Endothelial cell of umbilical vein (primary cell): Measurements from ENCODE around the gene ETNK2. TPM values are rescaled to one million over a fixed set of nuclear protein-coding genes. Genes with fewer than 3 reads are reported as not detected.

Experiments
- BruUV-seq: library from RNA; stranded (reverse); fragments of 400-500 nt; replicated peaks from 2 replicates; lab custom pipeline; 2021; lab: Mats Ljungman, UMichigan
- CTCF ChIA-PET: fragments of 300-600, 350-600 bp; sonication (Branson Sonifier 250); formaldehyde crosslinking; loops from one replicate; lab custom pipeline; 2021; ENCODE audit warnings: antibody characterized with exemption, inconsistent platforms; lab: Charles Lee
- POLR2A ChIA-PET: fragments of 300-600, 350-600 bp; sonication (Branson Sonifier 250); formaldehyde crosslinking; loops from one replicate; lab custom pipeline; 2021; ENCODE audit warnings: antibody characterized with exemption, inconsistent platforms; lab: Charles Lee
- DNase-seq: peaks from one replicate; pipeline ENCODE4 v3.0.0-alpha.2; 2011; ENCODE audit warnings: low read depth, low spot score
- FAIRE-seq: peaks from 2 replicates; lab custom pipeline; 2011; peaks lifted over from hg19 to GRCh38; lab: Jason Lieb, UNC
- H2AFZ ChIP-seq: 2 replicates; pipeline ENCODE4 v1.6.0; 2012; ENCODE audit warnings: low read depth, low read length, control low read depth, inconsistent platforms
- H3K27ac ChIP-seq: 2 replicates; pipeline ENCODE4 v1.5.1; 2011; ENCODE audit warnings: low read depth, mild to moderate bottlenecking, control low read depth, low read length, moderate library complexity; ENCODE audit not compliant: insufficient read depth
- H3K27me3 ChIP-seq, 2 experiments: 2 replicates each; pipeline versions ENCODE4 v1.6.0 to v1.6.1; 2011; ENCODE audit warnings: low read length in 2 of 2, mixed read lengths in 1 of 2; ENCODE audit not compliant: control insufficient read depth in 2 of 2, insufficient read depth in 2 of 2
- H3K36me3 ChIP-seq, 2 experiments: 2 replicates in 1 of 2; 3 replicates in 1 of 2; pipeline ENCODE4 v1.5.1; 2011; ENCODE audit warnings: low read length in 2 of 2, mild to moderate bottlenecking in 1 of 2, moderate library complexity in 1 of 2; ENCODE audit not compliant: control insufficient read depth in 2 of 2, insufficient read depth in 2 of 2; ENCODE audit errors: extremely low read depth in 1 of 2
- H3K4me1 ChIP-seq: 3 replicates; pipeline ENCODE4 v1.5.1; 2011; ENCODE audit warnings: mild to moderate bottlenecking, low read length; ENCODE audit not compliant: control insufficient read depth, insufficient read depth; ENCODE audit errors: extremely low read depth
- H3K4me2 ChIP-seq: 2 replicates; pipeline ENCODE4 v1.6.1; 2011; ENCODE audit warnings: low read length, control low read depth, mixed read lengths; ENCODE audit not compliant: insufficient read depth
- H3K4me3 ChIP-seq, 3 experiments: fragments of 200-600 bp in 1 of 3; sonication (generic), shearing (Covaris generic) in 1 of 3; replicated peaks in 1 of 3; 2 replicates each; pipeline ENCODE4 v1.5.1; 2011 to 2016; ENCODE audit warnings: control low read depth in 3 of 3, low read length in 3 of 3, mild to moderate bottlenecking in 2 of 3, inconsistent platforms in 1 of 3, low read depth in 1 of 3, moderate library complexity in 1 of 3; ENCODE audit not compliant: insufficient read depth in 1 of 3
- H3K79me2 ChIP-seq: 2 replicates; pipeline ENCODE4 v1.6.0; 2012; ENCODE audit warnings: low read length, inconsistent platforms; ENCODE audit not compliant: control insufficient read depth, insufficient read depth
- H3K9ac ChIP-seq: replicated peaks from 2 replicates; pipeline ENCODE3; 2011; ENCODE audit warnings: low read length, control low read depth; ENCODE audit not compliant: insufficient read depth; ENCODE audit errors: extremely low read depth
- H3K9me1 ChIP-seq: replicated peaks from 3 replicates; pipeline ENCODE4 v1.6.0; 2011; ENCODE audit warnings: mild to moderate bottlenecking, low read length; ENCODE audit not compliant: control insufficient read depth, insufficient read depth; ENCODE audit errors: extremely low read depth
- H3K9me3 ChIP-seq: replicated peaks from 2 replicates; pipeline ENCODE4 v1.5.1; 2012; ENCODE audit warnings: low read length, inconsistent platforms; ENCODE audit not compliant: control insufficient read depth, insufficient read depth
- H4K20me1 ChIP-seq: replicated peaks from 2 replicates; pipeline ENCODE3; 2011; ENCODE audit warnings: mild to moderate bottlenecking, low read length; ENCODE audit not compliant: control insufficient read depth, insufficient read depth; ENCODE audit errors: extremely low read depth
- FOS ChIP-seq: IDR thresholded peaks from 2 replicates; pipeline ENCODE4 v1.6.1; 2011; ENCODE audit warnings: mild to moderate bottlenecking, low read length, moderate library complexity, borderline replicate concordance; ENCODE audit not compliant: insufficient read depth
- POLR2AphosphoS5 ChIP-seq: IDR thresholded peaks from 2 replicates; pipeline ENCODE4 v1.6.1; 2012; ENCODE audit warnings: low read depth, mild to moderate bottlenecking, control low read depth, low read length, moderate library complexity; ENCODE audit not compliant: insufficient read depth
- dilution Hi-C: fragments of 300-500 bp; cut with MboI; formaldehyde crosslinking; loops from one replicate; pipeline ENCODE4 v1.15.0; 2019; ENCODE audit warnings: low sequenced_read_pairs; ENCODE audit not compliant: extremely low pct_ligation_motif_present
- intact Hi-C: fragments of 100-400 bp; cut with micrococcal nuclease; formaldehyde crosslinking; loops from one replicate; pipeline ENCODE4 v1.10.0; 2022
- polyA plus RNA-seq, 4 experiments: library from polyadenylated mRNA; depleted of rRNA in 3 of 4; stranded (reverse) in 3 of 4; unstranded in 1 of 4; fragments of >200 nt; gene quantifications; 2 replicates each; pipeline versions ENCODE4 v1.2.1 to v1.2.3, GENCODE V29; 2011 to 2012; ENCODE audit warnings: missing spikeins in 1 of 4
- total RNA-seq: library from RNA; stranded (reverse); gene quantifications from 2 replicates; pipeline ENCODE4 v1.2.3, GENCODE V29; 2021

Gene ETNK2
- total and polyA plus RNA-seq, 2 donors (not counting 3 experiments of a cell fraction or from before 2014, with no cell fraction given) = 13.5 to 27.5 TPM

GRCh38 chr1:204081164-204081790 is 70.6 kb downstream of the ETNK2 start:
- intact Hi-C loops (no loop called here), dilution Hi-C loops (no loop called here)
- ChIA-PET CTCF (interaction anchor here (0.9 to 1.6 kb wide), 3 partner anchors 29 to 210 kb away, joined by 3 to 14 read pairs (median 3); no protein-coding TSS in a partner anchor), POLR2A (no interaction called here)
- no peak for TF ChIP-seq POLR2AphosphoS5
- TF ChIP-seq FOS = no peak
- Histone ChIP-seq H3K4me1 (peaks cover 22% of the 10 kb centered on the region), H3K36me3 (no peaks in the 10 kb centered on the region), H4K20me1 (no peaks in the 10 kb centered on the region), H3K4me2 (no peak overlapping the region), H3K27me3 (no peaks in the 10 kb centered on the region), H3K4me3 (no peak overlapping the region), H3K9me3 (no peaks in the 10 kb centered on the region), H3K9ac (no peak overlapping the region), H3K9me1 (no peaks in the 10 kb centered on the region), H3K79me2 (peaks cover 39% of the 10 kb centered on the region), H2AFZ (no peak overlapping the region), H3K27ac (no peak overlapping the region)
- no peak for FAIRE-seq
- BruUV-seq = no TSS peak
- DNase-seq = no peak

Other genes with a start within 250 kb of the ETNK2 start
- gene SOX13, start 78.9 kb downstream of the ETNK2 start, total RNA-seq = 38.0 and 40.8 TPM in 2 replicates
- 50.4 and 57.7 TPM in 2 replicates for gene SOX13, start 78.9 kb downstream of the ETNK2 start, polyA plus RNA-seq
- gene REN, start 14.3 kb upstream of the ETNK2 start, total RNA-seq = not detected in 2 replicates
- 0.11 TPM in 1 of 2 replicates, not detected in the other for gene REN, start 14.3 kb upstream of the ETNK2 start, polyA plus RNA-seq
- gene KISS1, start 44.4 kb upstream of the ETNK2 start, total RNA-seq = 1.00 and 3.9 TPM in 2 replicates
- gene KISS1, start 44.4 kb upstream of the ETNK2 start, polyA plus RNA-seq = 0.22 and 0.60 TPM in 2 replicates
- not detected in 2 replicates for gene GOLT1A, start 61.9 kb upstream of the ETNK2 start, total RNA-seq
- not detected in 2 replicates for gene GOLT1A, start 61.9 kb upstream of the ETNK2 start, polyA plus RNA-seq
- 11.5 and 15.0 TPM in 2 replicates for gene PLEKHA6, start 207.9 kb upstream of the ETNK2 start, total RNA-seq
- gene PLEKHA6, start 207.9 kb upstream of the ETNK2 start, polyA plus RNA-seq = 2.1 and 2.4 TPM in 2 replicates